HG03460 (cell line): Measurements from ENCODE around the gene YAF2.
"Not testable (repeated sequence)": the region's sequence is repeated elsewhere in the genome, so short reads cannot be mapped to it uniquely, and the experiment has no call there.

Experiments
- ATAC-seq: cut with Tn5 transposase; IDR thresholded peaks from one replicate; pipeline ENCODE4 v1.9.1; 2021; ENCODE audit not compliant: unreplicated experiment

The YAF2 gene

DNA sequence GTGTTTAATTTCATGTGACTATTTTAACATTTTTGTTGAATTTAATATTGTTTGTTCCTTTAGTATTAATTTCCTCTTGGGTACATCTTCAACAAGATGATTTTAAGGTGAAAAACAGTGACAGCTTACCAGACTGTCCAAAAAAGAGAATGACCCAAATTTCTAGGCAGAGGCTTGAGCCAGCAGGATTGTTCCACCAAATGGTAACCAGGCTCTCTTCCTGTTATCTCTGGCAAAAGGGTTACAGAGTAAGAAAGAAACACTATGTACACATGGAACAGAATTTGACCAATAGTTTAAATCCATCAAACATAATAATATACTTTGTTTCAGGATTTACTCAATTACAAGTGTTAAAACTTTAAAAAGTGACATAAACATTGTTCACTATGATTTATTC is 39.0 kb downstream of the YAF2 start:
- no peak for ATAC-seq

- no peak for ATAC-seq
Observed at GRCh38 chr12:42196723-42197603, 41.1 kb downstream of the YAF2 start.

- ATAC-seq: no peak
Observed at GRCh38 chr12:42192686-42193085, 45.4 kb downstream of the YAF2 start.

- ATAC-seq: no peak
Observed at GRCh38 chr12:42192258-42192657, 45.8 kb downstream of the YAF2 start.

DNA sequence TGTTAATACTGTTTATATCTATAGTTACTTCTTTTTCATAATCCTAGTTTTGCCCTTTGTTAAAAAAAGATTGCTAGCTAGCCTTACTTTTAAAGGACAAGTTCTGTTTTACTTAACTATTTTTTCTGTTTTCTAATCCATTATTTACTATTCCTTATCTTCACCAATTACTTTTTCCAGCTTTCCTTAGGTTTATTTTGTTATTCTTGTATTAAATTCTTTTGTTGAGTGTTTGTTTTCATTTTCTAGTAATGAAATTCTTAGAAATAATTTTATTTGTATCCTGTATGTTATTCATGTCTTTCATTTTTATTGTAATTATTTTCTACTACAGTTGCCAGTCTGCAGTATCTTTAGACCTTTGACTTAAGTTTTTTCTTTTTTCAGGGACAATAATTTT is 47.7 kb downstream of the YAF2 start:
- ATAC-seq: no peak

DNA sequence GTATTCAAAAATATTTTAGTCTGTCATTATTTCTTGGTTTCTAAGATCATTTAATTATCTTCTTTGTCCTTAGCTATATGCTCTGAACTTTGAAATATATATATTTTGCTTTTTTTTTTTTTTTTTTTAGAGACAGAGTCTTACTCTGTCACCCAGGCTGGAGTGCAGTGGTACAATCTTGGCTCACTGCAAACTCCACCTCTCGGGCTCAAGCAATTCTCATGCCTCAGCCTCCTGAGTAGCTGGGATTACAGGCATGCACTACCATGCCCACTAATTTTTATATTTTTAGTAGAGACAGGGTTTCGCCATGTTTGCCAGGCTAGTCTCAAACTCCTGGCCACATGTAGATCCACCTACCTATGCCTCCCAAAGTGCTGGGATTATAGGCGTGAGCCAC is 49.8 kb downstream of the YAF2 start:
- ATAC-seq: not testable (repeated sequence)

- no peak for ATAC-seq
Observed at GRCh38 chr12:42187799-42188198, 50.2 kb downstream of the YAF2 start.

DNA sequence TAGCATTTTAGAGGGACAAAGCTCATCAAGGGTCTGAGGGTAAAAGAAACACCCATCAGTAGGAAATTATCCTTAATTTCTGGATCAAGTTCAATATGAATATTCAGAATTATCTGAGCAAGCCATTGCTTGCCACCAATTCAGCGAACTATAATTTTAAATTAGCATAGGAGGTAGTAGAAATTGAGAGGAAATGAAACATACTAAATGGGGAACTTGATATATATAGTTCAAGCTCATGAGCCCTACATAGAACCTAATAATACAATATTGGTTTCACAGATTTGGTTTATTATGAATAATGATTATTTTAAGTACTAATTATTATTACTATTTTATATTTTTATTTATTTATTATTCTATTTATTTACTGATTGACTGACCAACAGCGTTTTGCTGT is 51.3 kb downstream of the YAF2 start:
- no peak for ATAC-seq

GRCh38 chr12:42182394-42182793 is 55.7 kb downstream of the YAF2 start:
- no peak for ATAC-seq

DNA sequence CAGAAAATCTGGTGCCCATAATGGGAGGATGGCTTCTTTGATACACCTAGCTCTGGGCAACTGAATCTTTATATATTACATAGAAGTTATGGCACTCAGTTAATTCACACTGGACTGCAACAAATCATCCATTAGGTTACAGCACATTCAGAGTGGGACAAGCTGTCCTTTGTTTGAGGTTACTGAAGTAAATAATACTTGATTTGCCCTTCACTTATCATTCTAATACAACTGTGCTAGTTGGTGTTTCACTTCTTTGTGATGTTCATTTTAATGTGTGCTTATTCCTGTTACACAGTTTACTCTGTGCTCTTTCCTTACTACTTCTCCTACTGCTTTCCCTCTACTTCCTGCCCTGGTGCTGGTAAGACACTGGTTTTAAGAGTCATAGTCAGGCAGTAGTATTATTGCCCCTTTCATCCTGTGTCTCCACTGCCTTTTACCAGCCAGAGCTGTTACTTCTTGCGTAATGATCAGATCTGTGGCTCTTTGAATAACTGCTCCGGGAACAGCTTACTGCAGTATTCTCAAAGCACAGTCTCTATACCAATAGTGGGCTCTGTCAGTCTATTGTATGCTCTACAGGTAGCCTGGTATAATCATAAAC is 57.0 kb downstream of the YAF2 start:
- no peak for ATAC-seq

- ATAC-seq: no peak
Observed at GRCh38 chr12:42178101-42178500, 59.9 kb downstream of the YAF2 start.

- no peak for ATAC-seq
Observed at GRCh38 chr12:42174978-42175377, 63.1 kb downstream of the YAF2 start.

GRCh38 chr12:42173961-42174521 is 64.0 kb downstream of the YAF2 start:
- ATAC-seq: no peak

GRCh38 chr12:42172441-42173210 is 65.4 kb downstream of the YAF2 start:
- no peak for ATAC-seq

- no peak for ATAC-seq
Observed at GRCh38 chr12:42167711-42168110, 70.3 kb downstream of the YAF2 start.

DNA sequence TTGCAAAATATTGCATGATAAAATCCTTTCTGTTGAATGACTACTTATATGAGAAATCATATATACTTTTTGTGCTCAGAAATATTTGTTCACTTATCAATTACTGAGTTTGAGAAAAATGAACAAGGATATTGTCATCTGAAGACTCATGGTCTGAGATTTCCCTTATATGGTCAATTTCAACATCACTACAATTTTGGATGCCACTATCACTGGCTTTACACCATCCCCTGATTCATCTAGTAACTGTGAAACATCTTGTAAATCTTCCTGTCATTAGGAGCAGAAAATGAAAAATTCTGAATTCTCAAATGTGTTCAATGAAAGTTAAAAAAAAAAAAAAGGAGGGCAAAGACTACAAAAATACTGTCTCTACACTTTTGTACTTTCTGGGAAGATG is 71.5 kb downstream of the YAF2 start:
- no peak for ATAC-seq

DNA sequence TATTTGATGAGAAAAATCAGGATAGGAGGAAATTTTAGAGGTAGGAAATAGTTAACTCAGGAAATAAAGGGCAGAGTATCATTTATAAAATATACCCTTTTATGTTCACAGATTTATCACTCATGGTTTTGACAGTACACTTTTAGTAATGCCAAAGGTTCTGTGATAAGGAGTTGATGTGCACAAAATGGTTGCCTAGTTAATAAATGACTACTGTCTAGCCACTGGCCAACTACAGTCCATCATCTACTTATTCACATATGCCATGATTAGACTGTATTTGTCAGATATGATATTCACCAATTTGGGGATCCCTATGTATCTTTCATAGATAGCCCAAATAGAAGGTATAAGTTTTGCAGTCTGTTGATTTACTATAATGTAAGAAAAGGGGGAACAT is 74.1 kb downstream of the YAF2 start:
- ATAC-seq: no peak

DNA sequence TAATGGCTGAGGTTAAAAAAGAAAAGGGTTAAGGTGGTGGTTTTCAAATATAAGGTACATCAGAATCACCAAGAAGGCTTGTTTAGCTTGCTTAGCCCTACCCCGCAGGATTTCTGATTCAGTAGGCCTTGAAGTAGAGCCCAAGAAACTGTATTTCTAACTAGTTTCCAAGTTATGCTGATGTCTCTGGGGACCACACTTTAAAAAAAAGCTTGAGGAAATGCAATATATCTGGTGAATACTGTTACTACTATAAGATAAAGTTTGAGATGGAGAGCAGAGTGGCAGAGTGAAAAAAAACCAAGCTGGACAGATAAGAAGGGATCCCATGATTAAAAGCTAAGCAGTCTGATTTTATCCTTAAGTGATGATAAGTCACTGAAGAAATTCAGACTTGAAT is 75.1 kb downstream of the YAF2 start:
- no peak for ATAC-seq

DNA sequence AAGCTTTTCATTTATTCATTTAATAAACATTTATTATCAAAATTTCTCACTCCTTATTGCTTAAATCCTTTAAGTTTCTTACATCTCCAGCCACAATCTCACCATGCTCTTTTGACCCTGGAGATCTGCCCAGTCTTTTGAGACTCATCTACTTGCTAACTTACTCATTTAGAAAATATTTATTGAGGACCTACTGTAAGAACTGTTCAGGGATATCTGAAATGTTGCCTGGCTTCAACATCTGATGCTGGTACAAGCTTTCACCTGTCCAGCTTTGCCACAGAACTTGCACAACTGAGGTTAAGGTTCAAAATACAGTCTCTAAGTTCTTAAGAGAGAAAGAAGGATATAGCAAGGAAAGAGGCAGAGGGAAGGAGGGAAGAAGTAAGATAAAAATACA is 75.9 kb downstream of the YAF2 start:
- ATAC-seq: no peak

GRCh38 chr12:42161529-42161928 is 76.5 kb downstream of the YAF2 start:
- ATAC-seq: no peak

GRCh38 chr12:42156232-42156631 is 81.8 kb downstream of the YAF2 start:
- no peak for ATAC-seq
